LNCAP (cell line): Measurements from ENCODE around the gene CLEC16A.

Experiments
- TF ChIP-seq, protein P1 (sequence below): fragments of 450-650 bp; IDR thresholded peaks from 2 replicates; pipeline ENCODE4 v1.5.1; 2017; ENCODE audit warnings: mild to moderate bottlenecking

The CLEC16A gene

GRCh38 chr16:11056090-11056992, 112.0 kb downstream of the CLEC16A start:
- TF ChIP-seq, protein P1, sequence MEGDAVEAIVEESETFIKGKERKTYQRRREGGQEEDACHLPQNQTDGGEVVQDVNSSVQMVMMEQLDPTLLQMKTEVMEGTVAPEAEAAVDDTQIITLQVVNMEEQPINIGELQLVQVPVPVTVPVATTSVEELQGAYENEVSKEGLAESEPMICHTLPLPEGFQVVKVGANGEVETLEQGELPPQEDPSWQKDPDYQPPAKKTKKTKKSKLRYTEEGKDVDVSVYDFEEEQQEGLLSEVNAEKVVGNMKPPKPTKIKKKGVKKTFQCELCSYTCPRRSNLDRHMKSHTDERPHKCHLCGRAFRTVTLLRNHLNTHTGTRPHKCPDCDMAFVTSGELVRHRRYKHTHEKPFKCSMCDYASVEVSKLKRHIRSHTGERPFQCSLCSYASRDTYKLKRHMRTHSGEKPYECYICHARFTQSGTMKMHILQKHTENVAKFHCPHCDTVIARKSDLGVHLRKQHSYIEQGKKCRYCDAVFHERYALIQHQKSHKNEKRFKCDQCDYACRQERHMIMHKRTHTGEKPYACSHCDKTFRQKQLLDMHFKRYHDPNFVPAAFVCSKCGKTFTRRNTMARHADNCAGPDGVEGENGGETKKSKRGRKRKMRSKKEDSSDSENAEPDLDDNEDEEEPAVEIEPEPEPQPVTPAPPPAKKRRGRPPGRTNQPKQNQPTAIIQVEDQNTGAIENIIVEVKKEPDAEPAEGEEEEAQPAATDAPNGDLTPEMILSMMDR: no peak

DNA sequence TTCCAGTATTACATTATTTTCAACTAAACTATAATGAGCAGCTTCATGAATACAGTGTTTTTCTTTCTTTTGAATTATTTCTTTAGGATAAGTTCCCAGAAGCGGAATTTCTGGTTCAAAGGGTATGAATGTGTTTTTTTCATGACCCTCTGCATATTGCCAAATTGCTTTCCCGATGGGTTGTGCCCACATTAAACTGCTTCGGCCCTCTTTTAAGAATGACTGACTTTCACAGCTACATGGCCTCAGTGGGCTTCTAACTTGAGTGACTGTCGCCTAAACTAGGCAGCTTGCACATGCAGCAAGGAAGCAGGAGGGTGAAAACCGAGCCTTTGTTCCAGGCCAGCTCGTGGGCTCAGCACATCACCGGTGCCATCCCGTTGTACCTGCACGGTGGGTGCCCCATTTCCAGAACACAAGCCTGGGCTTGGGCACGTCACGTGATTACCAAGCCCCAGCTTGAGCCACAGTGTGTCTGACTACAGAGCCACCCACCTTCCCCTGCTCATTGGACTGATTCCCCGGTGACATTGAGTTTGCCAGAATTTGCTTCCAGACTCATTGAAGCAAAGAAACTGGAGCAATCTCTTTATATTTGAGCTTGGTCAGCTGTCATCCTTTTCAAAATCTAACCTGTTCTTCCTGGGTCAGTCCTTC, 112.8 kb downstream of the CLEC16A start:
- TF ChIP-seq, protein P1: no peak

DNA sequence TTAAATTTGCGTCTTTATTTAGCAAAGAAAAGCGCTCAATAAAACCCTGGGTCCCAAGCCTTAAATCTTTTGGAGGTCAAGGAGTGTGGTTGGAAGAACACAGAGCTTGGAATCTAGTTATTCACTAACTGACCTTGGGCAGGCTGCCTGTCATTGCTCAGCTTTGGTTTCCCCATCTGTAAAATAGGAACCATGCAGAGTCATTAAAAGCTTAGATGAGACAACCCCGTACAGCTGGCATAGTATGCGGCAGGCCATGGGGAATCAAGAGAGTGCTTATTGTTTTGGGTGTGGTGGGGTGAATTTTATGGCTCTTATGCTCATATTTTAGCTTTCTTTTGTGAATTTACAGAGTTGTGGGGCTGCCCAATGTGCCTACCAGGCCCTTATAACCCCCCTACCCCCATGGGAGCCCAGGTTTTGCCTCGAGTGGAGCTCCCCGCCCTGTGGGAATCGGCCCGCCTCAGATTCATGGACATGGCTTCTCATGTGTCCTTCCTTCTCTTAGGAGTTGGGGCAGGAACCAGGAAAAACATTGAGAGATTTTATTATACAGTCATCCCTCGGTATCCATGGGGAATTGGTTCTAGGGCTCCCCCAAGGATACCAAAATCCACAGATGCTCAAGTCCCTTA, 113.5 kb downstream of the CLEC16A start:
- TF ChIP-seq, protein P1: no peak

DNA sequence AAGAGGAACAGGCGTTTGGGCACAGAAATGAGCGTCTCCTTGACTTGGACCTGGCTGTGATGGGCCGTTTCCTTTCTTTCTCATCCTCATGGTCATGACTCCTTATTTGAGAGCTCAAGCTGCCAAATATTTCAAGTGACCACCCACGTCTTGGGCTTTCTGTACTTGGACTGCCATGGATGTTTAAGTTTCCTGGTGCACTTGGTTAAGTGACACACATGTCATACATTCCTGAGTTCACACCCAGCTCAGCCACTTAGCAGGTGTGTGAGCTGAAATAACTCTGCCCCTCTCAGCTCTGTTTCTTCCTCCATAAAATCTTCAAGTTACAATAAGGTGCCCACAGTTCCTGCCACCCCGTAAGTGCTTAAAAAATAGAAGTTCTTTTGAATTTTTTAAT, 114.5 kb downstream of the CLEC16A start:
- TF ChIP-seq, protein P1: no peak

- TF ChIP-seq, protein P1: no peak
Observed at GRCh38 chr16:11059588-11059987, 115.2 kb downstream of the CLEC16A start.

- TF ChIP-seq, protein P1: no peak
Observed at GRCh38 chr16:11060364-11060763, 116.0 kb downstream of the CLEC16A start.

DNA sequence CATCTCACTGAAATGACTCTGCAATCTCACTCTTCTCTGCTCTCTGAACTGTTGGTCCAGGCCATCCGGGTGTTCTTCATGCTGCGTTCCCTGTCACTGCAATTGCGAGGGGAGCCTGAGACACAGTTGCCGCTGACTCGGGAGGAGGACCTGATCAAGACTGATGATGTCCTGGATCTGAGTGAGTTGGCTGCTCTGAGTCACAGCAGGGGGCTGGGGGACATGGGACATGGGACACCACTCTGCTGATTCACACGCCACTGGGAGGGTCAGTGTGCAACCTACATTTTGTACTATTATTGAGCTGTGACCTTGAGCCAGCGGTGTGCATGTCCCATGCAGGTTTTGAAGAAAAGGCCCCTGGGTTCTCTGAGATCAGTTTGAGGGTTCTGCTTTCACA, 116.5 kb downstream of the CLEC16A start:
- TF ChIP-seq, protein P1: no peak
